Measurements from ENCODE around the gene ADAM33. TPM values are rescaled to one million over a fixed set of nuclear protein-coding genes. Genes with fewer than 3 reads are reported as not detected.

ADAM33 gene
- total RNA-seq, 1 experiment from 2014 or later, result not detected

GRCh38 chr20:3647473-3647872, 34.3 kb downstream of the ADAM33 start:
- ChIA-PET RAD21 (ENCODE audit: low non-redundant PET in 1 of 2, low total read pairs in 2 of 2, uncharacterized antibody in 2 of 2, unreplicated experiment in 2 of 2) (no interaction called here), POLR2A (no interaction called here), CTCF (no interaction called here)
- Histone ChIP-seq H3K36me3 (ENCODE audit: control insufficient read depth in 1 of 2, insufficient read depth in 2 of 2, low read length in 2 of 2) (no peaks in the 10 kb centered on the region), H3K9ac (ENCODE audit: low read length) (no peak overlapping the region), H3K4me2 (ENCODE audit: low read length) (no peak overlapping the region), H3K9me2 (ENCODE audit: insufficient read depth) (no peaks in the 10 kb centered on the region), H3K79me2 (ENCODE audit: insufficient read depth, low read length) (no peaks in the 10 kb centered on the region), H3K4me1 (ENCODE audit: control insufficient read depth in 1 of 2, insufficient read depth in 2 of 2, low read length in 2 of 2) (no peaks in the 10 kb centered on the region), H2AFZ (ENCODE audit: low read depth, low read length, poor library complexity, severe bottlenecking) (no peak overlapping the region), H3K9me3 (ENCODE audit: control insufficient read depth in 1 of 2, insufficient read depth in 1 of 2, low read depth in 1 of 2, low read length in 2 of 2) (no peaks in the 10 kb centered on the region), H3K27me3 (ENCODE audit: insufficient read depth, low read length) (no peaks in the 10 kb centered on the region), H3K27ac (ENCODE audit: low read depth, low read length) (no peak overlapping the region), H3K4me3 (replicated peaks in 1 of 2; ENCODE audit: low read depth in 1 of 2, low read length in 2 of 2) (no peak overlapping the region), H4K20me1 (ENCODE audit: insufficient read depth) (no peaks in the 10 kb centered on the region)
- TF ChIP-seq SIN3A (IDR thresholded peaks at IDR 0.05; ENCODE audit: low read depth), result no peak
- no peak for TF ChIP-seq CTCF (IDR thresholded peaks at IDR 0.05 in 2 of 3, conservative IDR thresholded peaks at IDR 0.05 in 1 of 3; ENCODE audit: borderline replicate concordance in 1 of 3, insufficient read depth in 1 of 3, low read depth in 2 of 3, low read length in 2 of 3)
- TF ChIP-seq ATF3 (IDR thresholded peaks at IDR 0.05), result no peak
- no peak for TF ChIP-seq EGR1 (IDR thresholded peaks at IDR 0.05; ENCODE audit: low read depth)
- TF ChIP-seq POLR2AphosphoS5 (IDR thresholded peaks at IDR 0.05; ENCODE audit: low read depth, low read length), result no peak
- no peak for TF ChIP-seq ZBTB33 (IDR thresholded peaks at IDR 0.05; ENCODE audit: extremely low read depth, insufficient replicate concordance, low read length)
- no peak for TF ChIP-seq CBX3 (IDR thresholded peaks at IDR 0.05; ENCODE audit: low read depth)
- TF ChIP-seq SP1 (IDR thresholded peaks at IDR 0.05; ENCODE audit: low read depth), result no peak
- no peak for TF ChIP-seq MAX (IDR thresholded peaks at IDR 0.05)
- BruUV-seq (replicated peaks), result TSS peak; percentile 22
- no peak for DNase-seq (ENCODE audit: low read depth, low spot score)
- no peak for ATAC-seq
- intact Hi-C loops (cut with micrococcal nuclease), result no loop called here

All from HCT116 (cell line).